ENCODE data around the gene BRAT1.

DNA sequence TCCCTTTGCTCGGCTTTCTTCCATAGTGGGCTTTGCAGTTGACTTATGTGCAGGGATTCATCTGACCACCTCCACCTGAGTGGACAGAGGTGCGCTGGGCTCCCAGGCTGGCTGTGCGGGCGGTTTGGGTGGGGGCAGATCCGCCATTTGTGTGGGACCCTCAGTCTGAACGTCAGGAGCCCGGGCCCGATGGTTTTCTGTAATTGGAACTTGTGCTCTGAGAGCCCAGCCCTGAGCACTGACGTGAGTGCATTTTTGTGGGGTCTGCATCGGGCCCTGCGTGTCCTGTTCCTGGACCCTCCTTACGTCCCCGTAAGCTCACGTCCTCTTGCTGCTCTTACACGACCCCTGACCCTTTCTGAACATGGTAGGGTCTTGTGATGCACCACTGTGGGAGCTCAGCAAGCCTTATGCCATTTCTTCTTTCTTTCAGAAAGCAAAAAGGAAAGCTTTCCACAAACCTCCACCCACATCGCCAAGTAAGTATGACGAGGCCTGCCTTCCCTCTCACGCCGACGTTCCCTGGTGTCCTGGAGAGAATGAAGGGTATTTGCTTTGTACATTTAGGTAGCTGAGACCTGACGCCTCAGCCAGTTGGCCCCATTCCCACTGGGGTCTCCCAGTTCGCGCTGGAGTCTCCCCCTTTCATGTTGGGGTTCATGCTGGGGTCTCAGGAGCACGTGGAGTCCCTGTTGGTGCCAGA, 13.3 kb upstream of the BRAT1 start:
- TF ChIP-seq, protein P1, sequence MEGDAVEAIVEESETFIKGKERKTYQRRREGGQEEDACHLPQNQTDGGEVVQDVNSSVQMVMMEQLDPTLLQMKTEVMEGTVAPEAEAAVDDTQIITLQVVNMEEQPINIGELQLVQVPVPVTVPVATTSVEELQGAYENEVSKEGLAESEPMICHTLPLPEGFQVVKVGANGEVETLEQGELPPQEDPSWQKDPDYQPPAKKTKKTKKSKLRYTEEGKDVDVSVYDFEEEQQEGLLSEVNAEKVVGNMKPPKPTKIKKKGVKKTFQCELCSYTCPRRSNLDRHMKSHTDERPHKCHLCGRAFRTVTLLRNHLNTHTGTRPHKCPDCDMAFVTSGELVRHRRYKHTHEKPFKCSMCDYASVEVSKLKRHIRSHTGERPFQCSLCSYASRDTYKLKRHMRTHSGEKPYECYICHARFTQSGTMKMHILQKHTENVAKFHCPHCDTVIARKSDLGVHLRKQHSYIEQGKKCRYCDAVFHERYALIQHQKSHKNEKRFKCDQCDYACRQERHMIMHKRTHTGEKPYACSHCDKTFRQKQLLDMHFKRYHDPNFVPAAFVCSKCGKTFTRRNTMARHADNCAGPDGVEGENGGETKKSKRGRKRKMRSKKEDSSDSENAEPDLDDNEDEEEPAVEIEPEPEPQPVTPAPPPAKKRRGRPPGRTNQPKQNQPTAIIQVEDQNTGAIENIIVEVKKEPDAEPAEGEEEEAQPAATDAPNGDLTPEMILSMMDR (IDR thresholded peaks at IDR 0.05; ENCODE audit: insufficient read depth, low read depth, low read length) = no peak
- TF ChIP-seq EZH2 (IDR thresholded peaks at IDR 0.05; ENCODE audit: insufficient read depth, low read length) = no peak

Data from astrocyte (in vitro differentiated cells and primary cell).